SK-N-MC (cell line): Measurements from ENCODE around the gene ABI3BP.

Source experiments
- EZH2 ChIP-seq: fragments of 200-600 bp; sonication (generic); IDR thresholded peaks from one replicate; pipeline ENCODE4 v1.6.1; 2017; ENCODE audit warnings: antibody characterized with exemption
- POLR2AphosphoS5 ChIP-seq: IDR thresholded peaks from 2 replicates; pipeline ENCODE4 v1.6.1; 2012; ENCODE audit warnings: mild to moderate bottlenecking, low read depth, low read length, borderline replicate concordance

GRCh38 chr3:100869787-100870186, 123.4 kb downstream of the ABI3BP start:
- no peak for TF ChIP-seq POLR2AphosphoS5
- TF ChIP-seq EZH2, result no peak
